AG04449 (cell line): ENCODE results near the gene TNFRSF13B.

Source experiments
- CTCF ChIA-PET: fragments of 350-600 bp; formaldehyde crosslinking; extraction: SDS; loops from one replicate; lab custom pipeline; 2021; ENCODE audit warnings: antibody characterized with exemption; lab: Yijun Ruan, JAX
- POLR2A ChIA-PET: fragments of 400-600, 350-600 bp; formaldehyde crosslinking; extraction: SDS; loops from one replicate; lab custom pipeline; 2020; ENCODE audit warnings: antibody characterized with exemption, inconsistent platforms; lab: Yijun Ruan, JAX
- DNase-seq: peaks from one replicate; pipeline ENCODE4 v3.0.0-alpha.2; 2010; ENCODE audit warnings: low read depth, low spot score
- H3K4me3 ChIP-seq: 2 replicates; pipeline ENCODE4 v1.5.1; 2011; ENCODE audit warnings: low read depth, mild to moderate bottlenecking, control low read depth, low read length
- CTCF ChIP-seq: IDR thresholded peaks from one replicate; pipeline ENCODE4 v1.5.1; 2011; ENCODE audit warnings: mild to moderate bottlenecking, moderate library complexity, low read length, control low read depth, inconsistent platforms; ENCODE audit not compliant: insufficient read depth; ENCODE audit errors: missing control alignments

Gene TNFRSF13B

GRCh38 chr17:16939606-16940115, 32.3 kb downstream of the TNFRSF13B start:
- ChIA-PET POLR2A (no interaction called here), CTCF (no interaction called here)
- no peak for DNase-seq
- H3K4me3 ChIP-seq, result no peak overlapping the region
- TF ChIP-seq CTCF, result no peak

GRCh38 chr17:16939208-16939576, 32.7 kb downstream of the TNFRSF13B start:
- ChIA-PET POLR2A (no interaction called here), CTCF (no interaction called here)
- DNase-seq, result no peak
- no peak overlapping the region for H3K4me3 ChIP-seq
- no peak for TF ChIP-seq CTCF

GRCh38 chr17:16938496-16939207, 33.3 kb downstream of the TNFRSF13B start:
- CTCF ChIA-PET, result no interaction called here
- TF ChIP-seq CTCF, result no peak
- no peak for DNase-seq
- H3K4me3 ChIP-seq, result no peak overlapping the region
- POLR2A ChIA-PET, result no interaction called here

GRCh38 chr17:16938031-16938430, 33.9 kb downstream of the TNFRSF13B start:
- no peak for DNase-seq
- no peak for TF ChIP-seq CTCF
- CTCF ChIA-PET, result no interaction called here
- H3K4me3 ChIP-seq, result no peak overlapping the region
- POLR2A ChIA-PET, result no interaction called here

GRCh38 chr17:16937431-16937830, 34.5 kb downstream of the TNFRSF13B start:
- ChIA-PET POLR2A (no interaction called here), CTCF (no interaction called here)
- no peak overlapping the region for H3K4me3 ChIP-seq
- DNase-seq, result no peak
- TF ChIP-seq CTCF, result no peak

- CTCF ChIA-PET, result no interaction called here
Observed at GRCh38 chr17:16936536-16937310, 35.2 kb downstream of the TNFRSF13B start.

More at GRCh38 chr17:16936536-16937310, 35.2 kb downstream of the TNFRSF13B start:
- DNase-seq, result no peak
- POLR2A ChIA-PET, result no interaction called here
- TF ChIP-seq CTCF, result no peak
- H3K4me3 ChIP-seq, result no peak overlapping the region
